ENCODE results near the gene UGT1A5. TPM values are rescaled to one million over a fixed set of nuclear protein-coding genes. Genes with fewer than 3 reads are reported as not detected.

The UGT1A5 gene
- total and polyA plus RNA-seq, 2 of the 8 experiments (the other 6 are each of a cell fraction or from before 2014, with no cell fraction given), result not detected

DNA sequence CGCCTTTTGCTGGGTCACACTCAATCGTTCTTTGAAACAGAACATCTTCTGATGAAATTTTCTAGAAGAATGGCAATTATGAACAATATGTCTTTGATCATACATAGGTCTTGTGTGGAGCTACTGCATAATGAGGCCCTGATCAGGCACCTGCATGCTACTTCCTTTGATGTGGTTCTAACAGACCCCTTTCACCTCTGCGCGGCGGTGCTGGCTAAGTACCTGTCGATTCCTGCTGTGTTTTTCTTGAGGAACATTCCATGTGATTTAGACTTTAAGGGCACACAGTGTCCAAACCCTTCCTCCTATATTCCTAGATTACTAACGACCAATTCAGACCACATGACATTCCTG, 532 bp downstream of the UGT1A5 start (continued):
- TF ChIP-seq RBBP5 (IDR thresholded peaks at IDR 0.05; ENCODE audit: borderline replicate concordance, low read depth, low read length) (no peak), CTBP2 (IDR thresholded peaks at IDR 0.05; ENCODE audit: borderline replicate concordance, insufficient read depth, insufficient read length, low read length) (no peak), HDAC6 (IDR thresholded peaks at IDR 0.05; ENCODE audit: low read depth, low read length) (no peak), SUZ12 (IDR thresholded peaks at IDR 0.05; ENCODE audit: low read length) (no peak), GABPA (IDR thresholded peaks at IDR 0.05; ENCODE audit: borderline replicate concordance, insufficient read depth, low read length) (no peak), BCL11A (IDR thresholded peaks at IDR 0.05; ENCODE audit: low read depth in 2 of 2, low read length in 2 of 2) (no peak), POLR2A (IDR thresholded peaks at IDR 0.05; ENCODE audit: control extremely low read depth in 1 of 2, low read depth in 2 of 2, low read length in 2 of 2) (no peak)
- TF ChIP-seq, protein P1, sequence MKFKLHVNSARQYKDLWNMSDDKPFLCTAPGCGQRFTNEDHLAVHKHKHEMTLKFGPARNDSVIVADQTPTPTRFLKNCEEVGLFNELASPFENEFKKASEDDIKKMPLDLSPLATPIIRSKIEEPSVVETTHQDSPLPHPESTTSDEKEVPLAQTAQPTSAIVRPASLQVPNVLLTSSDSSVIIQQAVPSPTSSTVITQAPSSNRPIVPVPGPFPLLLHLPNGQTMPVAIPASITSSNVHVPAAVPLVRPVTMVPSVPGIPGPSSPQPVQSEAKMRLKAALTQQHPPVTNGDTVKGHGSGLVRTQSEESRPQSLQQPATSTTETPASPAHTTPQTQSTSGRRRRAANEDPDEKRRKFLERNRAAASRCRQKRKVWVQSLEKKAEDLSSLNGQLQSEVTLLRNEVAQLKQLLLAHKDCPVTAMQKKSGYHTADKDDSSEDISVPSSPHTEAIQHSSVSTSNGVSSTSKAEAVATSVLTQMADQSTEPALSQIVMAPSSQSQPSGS (IDR thresholded peaks at IDR 0.05; ENCODE audit: low read length), result no peak

Data from H1 (cell line).